Measurements from ENCODE around the gene OR4D6. TPM values are rescaled to one million over a fixed set of nuclear protein-coding genes. Genes with fewer than 3 reads are reported as not detected.

OR4D6 gene
- total and polyA plus RNA-seq, 5 experiments from 2014 or later, result not detected

Other genes with a start within 250 kb of the OR4D6 start
- 1 to 10 TPM; 5.7 to 5.9 TPM for gene MPEG1, start 244.0 kb upstream of the OR4D6 start, total RNA-seq
- gene MPEG1, start 244.0 kb upstream of the OR4D6 start, polyA plus RNA-seq, result under 1 TPM in 2 of 3 donors, not detected in 1; 0.30 to 0.44 TPM
- gene OR5AN1, start 98.1 kb upstream of the OR4D6 start, total RNA-seq, result not detected
- gene OR5AN1, start 98.1 kb upstream of the OR4D6 start, polyA plus RNA-seq, result not detected
- not detected for gene OR5A2, start 30.5 kb upstream of the OR4D6 start, total RNA-seq
- gene OR5A2, start 30.5 kb upstream of the OR4D6 start, polyA plus RNA-seq, result not detected
- gene OR5A1, start 20.5 kb upstream of the OR4D6 start, total RNA-seq, result not detected
- gene OR5A1, start 20.5 kb upstream of the OR4D6 start, polyA plus RNA-seq, result not detected
- not detected for gene OR4D10, start 16.4 kb downstream of the OR4D6 start, total RNA-seq
- not detected for gene OR4D10, start 16.4 kb downstream of the OR4D6 start, polyA plus RNA-seq
- gene OR4D11, start 46.6 kb downstream of the OR4D6 start, total RNA-seq, result not detected
- not detected for gene OR4D11, start 46.6 kb downstream of the OR4D6 start, polyA plus RNA-seq
- gene OR4D9, start 54.6 kb downstream of the OR4D6 start, total RNA-seq, result not detected
- not detected for gene OR4D9, start 54.6 kb downstream of the OR4D6 start, polyA plus RNA-seq
- gene OSBP, start 158.8 kb downstream of the OR4D6 start, total RNA-seq, result 10 to 100 TPM; 46.7 to 50.5 TPM
- gene OSBP, start 158.8 kb downstream of the OR4D6 start, polyA plus RNA-seq, result 10 to 100 TPM; 19.5 to 34.8 (median 19.6) TPM
- gene PATL1, start 212.1 kb downstream of the OR4D6 start, total RNA-seq, result 10 to 100 TPM; 40.5 to 40.7 TPM
- gene PATL1, start 212.1 kb downstream of the OR4D6 start, polyA plus RNA-seq, result 1 to 10 TPM; 3.2 to 8.2 (median 3.8) TPM

Measured in naive thymus-derived CD8-positive, alpha-beta T cell (primary cell).